ENCODE data around the gene KANSL1. TPM values are rescaled to one million over a fixed set of nuclear protein-coding genes. Genes with fewer than 3 reads are reported as not detected.

KANSL1 gene
- total RNA-seq, 1 donor from 2014 or later, result 152 TPM

DNA sequence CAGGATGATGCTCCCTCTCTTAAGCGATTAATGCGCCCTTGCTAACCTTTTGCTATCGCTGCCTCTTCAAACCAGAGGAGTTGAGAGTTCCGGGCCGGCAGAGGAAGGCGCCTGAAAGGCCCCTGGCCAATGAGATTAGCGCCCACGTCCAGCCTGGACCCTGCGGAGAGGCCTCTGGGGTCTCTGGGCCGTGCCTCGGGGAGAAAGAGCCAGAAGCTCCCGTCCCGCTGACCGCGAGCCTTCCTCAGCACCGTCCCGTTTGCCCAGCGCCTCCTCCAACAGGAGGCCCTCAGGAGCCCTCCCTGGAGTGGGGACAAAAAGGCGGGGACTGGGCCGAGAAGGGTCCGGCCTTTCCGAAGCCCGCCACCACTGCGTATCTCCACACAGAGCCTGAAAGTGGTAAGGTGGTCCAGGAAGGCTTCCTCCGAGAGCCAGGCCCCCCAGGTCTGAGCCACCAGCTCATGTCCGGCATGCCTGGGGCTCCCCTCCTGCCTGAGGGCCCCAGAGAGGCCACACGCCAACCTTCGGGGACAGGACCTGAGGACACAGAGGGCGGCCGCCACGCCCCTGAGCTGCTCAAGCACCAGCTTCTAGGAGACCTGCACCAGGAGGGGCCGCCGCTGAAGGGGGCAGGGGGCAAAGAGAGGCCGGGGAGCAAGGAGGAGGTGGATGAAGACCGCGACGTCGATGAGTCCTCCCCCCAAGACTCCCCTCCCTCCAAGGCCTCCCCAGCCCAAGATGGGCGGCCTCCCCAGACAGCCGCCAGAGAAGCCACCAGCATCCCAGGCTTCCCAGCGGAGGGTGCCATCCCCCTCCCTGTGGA lies 210.2 kb downstream of the KANSL1 start:
- H3K27ac Mint-ChIP-seq, result no peak overlapping the region
- TF ChIP-seq, protein P1, sequence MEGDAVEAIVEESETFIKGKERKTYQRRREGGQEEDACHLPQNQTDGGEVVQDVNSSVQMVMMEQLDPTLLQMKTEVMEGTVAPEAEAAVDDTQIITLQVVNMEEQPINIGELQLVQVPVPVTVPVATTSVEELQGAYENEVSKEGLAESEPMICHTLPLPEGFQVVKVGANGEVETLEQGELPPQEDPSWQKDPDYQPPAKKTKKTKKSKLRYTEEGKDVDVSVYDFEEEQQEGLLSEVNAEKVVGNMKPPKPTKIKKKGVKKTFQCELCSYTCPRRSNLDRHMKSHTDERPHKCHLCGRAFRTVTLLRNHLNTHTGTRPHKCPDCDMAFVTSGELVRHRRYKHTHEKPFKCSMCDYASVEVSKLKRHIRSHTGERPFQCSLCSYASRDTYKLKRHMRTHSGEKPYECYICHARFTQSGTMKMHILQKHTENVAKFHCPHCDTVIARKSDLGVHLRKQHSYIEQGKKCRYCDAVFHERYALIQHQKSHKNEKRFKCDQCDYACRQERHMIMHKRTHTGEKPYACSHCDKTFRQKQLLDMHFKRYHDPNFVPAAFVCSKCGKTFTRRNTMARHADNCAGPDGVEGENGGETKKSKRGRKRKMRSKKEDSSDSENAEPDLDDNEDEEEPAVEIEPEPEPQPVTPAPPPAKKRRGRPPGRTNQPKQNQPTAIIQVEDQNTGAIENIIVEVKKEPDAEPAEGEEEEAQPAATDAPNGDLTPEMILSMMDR (IDR thresholded peaks at IDR 0.05), result no peak
- no peak overlapping the region for H3K4me3 Mint-ChIP-seq
- no peaks in the 10 kb centered on the region for H3K9me3 Mint-ChIP-seq
- H3K27me3 Mint-ChIP-seq, result no peaks in the 10 kb centered on the region
- intact Hi-C loops (cut with micrococcal nuclease), result no loop called here
- CTCF ChIA-PET, result no interaction called here
- no peak for DNase-seq
- POLR2A ChIA-PET, result no interaction called here
- no peak for ATAC-seq (ENCODE audit: low read depth)
- no peaks in the 10 kb centered on the region for H3K4me1 Mint-ChIP-seq
- H3K36me3 Mint-ChIP-seq (ENCODE audit: low read depth), result no peaks in the 10 kb centered on the region

DNA sequence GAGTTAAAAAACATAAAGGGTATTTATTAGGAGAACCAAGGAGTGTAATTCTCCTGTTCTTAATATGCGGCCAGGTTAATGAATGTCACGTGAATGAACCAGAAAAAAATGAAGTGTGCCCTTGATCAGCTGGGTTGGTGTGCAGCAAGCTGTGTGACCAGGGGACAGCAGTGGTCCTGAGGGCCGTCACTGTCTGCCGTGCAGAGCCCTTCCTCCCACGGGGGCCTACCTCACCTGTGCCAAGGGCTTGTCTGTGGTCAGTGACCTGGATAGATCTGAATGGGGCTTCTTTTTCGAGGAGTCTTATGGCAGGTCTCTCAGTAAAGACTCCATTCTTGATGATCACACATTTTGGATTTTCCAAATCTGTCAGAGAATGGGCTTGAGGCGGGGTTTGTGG lies 211.9 kb downstream of the KANSL1 start:
- H3K27me3 Mint-ChIP-seq, result no peaks in the 10 kb centered on the region
- H3K4me3 Mint-ChIP-seq, result no peak overlapping the region
- ATAC-seq (ENCODE audit: low read depth), result no peak
- no peak for DNase-seq
- H3K9me3 Mint-ChIP-seq, result no peaks in the 10 kb centered on the region
- peaks cover 2% of the 10 kb centered on the region for H3K4me1 Mint-ChIP-seq
- TF ChIP-seq, protein P1 (IDR thresholded peaks at IDR 0.05), result no peak
- CTCF ChIA-PET, result no interaction called here
- no peaks in the 10 kb centered on the region for H3K36me3 Mint-ChIP-seq (ENCODE audit: low read depth)
- no peak overlapping the region for H3K27ac Mint-ChIP-seq
- intact Hi-C loops (cut with micrococcal nuclease), result no loop called here
- POLR2A ChIA-PET, result no interaction called here

DNA sequence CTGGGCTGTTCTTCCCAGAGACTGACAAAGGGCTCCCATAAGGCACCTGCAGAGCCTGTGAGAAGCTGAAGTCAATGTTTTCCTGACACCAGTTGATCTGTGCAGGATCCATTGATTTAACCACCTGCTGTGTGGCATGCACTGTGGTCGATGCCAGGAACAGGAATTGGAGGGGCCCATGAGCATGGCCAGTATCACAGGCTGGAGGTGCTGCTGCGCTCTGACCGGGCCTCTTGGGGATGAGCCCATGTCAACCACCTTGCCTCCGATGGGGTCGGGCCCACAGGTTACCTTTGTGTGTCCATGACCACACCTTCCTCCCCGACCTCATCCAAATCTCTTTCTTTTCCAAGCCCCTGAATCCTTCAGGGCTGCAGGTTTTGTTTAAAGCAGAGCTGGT lies 212.4 kb downstream of the KANSL1 start:
- intact Hi-C loops (cut with micrococcal nuclease), result no loop called here
- POLR2A ChIA-PET, result no interaction called here
- Mint-ChIP-seq H3K9me3 (no peaks in the 10 kb centered on the region), H3K4me3 (no peak overlapping the region), H3K4me1 (peaks cover 7% of the 10 kb centered on the region), H3K27ac (no peak overlapping the region), H3K36me3 (ENCODE audit: low read depth) (no peaks in the 10 kb centered on the region), H3K27me3 (no peaks in the 10 kb centered on the region)
- ATAC-seq (ENCODE audit: low read depth), result no peak
- CTCF ChIA-PET, result no interaction called here
- TF ChIP-seq, protein P1 (IDR thresholded peaks at IDR 0.05), result no peak
- DNase-seq, result no peak

Other genes with a start within 250 kb of the KANSL1 start
- not detected in 2 replicates for gene STH, start 194.2 kb downstream of the KANSL1 start, total RNA-seq
- 10.0 and 12.3 TPM in 2 replicates for gene LRRC37A, start 101.7 kb upstream of the KANSL1 start, total RNA-seq
- 35.7 and 43.3 TPM in 2 replicates for gene ARL17B, start 168.3 kb upstream of the KANSL1 start, total RNA-seq

Data from activated B cell treated with CpG ODN at 0.5 μM for 24 hours (primary cell).